ENCODE data around the gene WDR90. TPM values are rescaled to one million over a fixed set of nuclear protein-coding genes. Genes with fewer than 3 reads are reported as not detected.

Gene WDR90
- total RNA-seq, 2 donors from 2014 or later: 22.7 to 39.4 TPM

- Histone ChIP-seq H3K4me3 (no peak within 1 kb of the TSS), H3K27me3 (replicated peaks; ENCODE audit: insufficient read depth) (no peaks in the 10 kb centered on the region), H3K9me3 (no peaks in the 10 kb centered on the region), H3K27ac (no peak within 1 kb of the TSS), H3K4me1 (ENCODE audit: control insufficient read depth in 1 of 2, low read depth in 2 of 2) (peaks cover 11 to 21% of the 10 kb centered on the region in 2 donors), H3K36me3 (peaks cover 13% of the 10 kb centered on the region)
- ATAC-seq (ENCODE audit: insufficient number of reproducible peaks, low FRiP score, low read depth) (no peak), DNase-seq (ENCODE audit: low spot score) (no peak)
- TF ChIP-seq, protein P1, sequence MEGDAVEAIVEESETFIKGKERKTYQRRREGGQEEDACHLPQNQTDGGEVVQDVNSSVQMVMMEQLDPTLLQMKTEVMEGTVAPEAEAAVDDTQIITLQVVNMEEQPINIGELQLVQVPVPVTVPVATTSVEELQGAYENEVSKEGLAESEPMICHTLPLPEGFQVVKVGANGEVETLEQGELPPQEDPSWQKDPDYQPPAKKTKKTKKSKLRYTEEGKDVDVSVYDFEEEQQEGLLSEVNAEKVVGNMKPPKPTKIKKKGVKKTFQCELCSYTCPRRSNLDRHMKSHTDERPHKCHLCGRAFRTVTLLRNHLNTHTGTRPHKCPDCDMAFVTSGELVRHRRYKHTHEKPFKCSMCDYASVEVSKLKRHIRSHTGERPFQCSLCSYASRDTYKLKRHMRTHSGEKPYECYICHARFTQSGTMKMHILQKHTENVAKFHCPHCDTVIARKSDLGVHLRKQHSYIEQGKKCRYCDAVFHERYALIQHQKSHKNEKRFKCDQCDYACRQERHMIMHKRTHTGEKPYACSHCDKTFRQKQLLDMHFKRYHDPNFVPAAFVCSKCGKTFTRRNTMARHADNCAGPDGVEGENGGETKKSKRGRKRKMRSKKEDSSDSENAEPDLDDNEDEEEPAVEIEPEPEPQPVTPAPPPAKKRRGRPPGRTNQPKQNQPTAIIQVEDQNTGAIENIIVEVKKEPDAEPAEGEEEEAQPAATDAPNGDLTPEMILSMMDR (IDR thresholded peaks at IDR 0.05): no peak
Observed at GRCh38 chr16:630815-631405, 18.3 kb upstream of the WDR90 start, which contains the start of gene WFIKKN1. WFIKKN1 (plus strand) TSS chr16:630985; CDS start chr16:631254, 269 bp downstream.

- Histone ChIP-seq H3K36me3 (peaks cover 11% of the 10 kb centered on the region), H3K27ac (no peak overlapping the region), H3K4me3 (no peak overlapping the region), H3K4me1 (ENCODE audit: control insufficient read depth in 1 of 2, low read depth in 2 of 2) (peaks cover 11 to 21% of the 10 kb centered on the region in 2 donors), H3K27me3 (replicated peaks; ENCODE audit: insufficient read depth) (no peaks in the 10 kb centered on the region), H3K9me3 (no peaks in the 10 kb centered on the region)
- no peak for DNase-seq (ENCODE audit: low spot score)
- TF ChIP-seq, protein P1 (IDR thresholded peaks at IDR 0.05): no peak
- no peak for ATAC-seq (ENCODE audit: insufficient number of reproducible peaks, low FRiP score, low read depth)
Observed at GRCh38 chr16:631808-632358, 17.3 kb upstream of the WDR90 start.

DNA sequence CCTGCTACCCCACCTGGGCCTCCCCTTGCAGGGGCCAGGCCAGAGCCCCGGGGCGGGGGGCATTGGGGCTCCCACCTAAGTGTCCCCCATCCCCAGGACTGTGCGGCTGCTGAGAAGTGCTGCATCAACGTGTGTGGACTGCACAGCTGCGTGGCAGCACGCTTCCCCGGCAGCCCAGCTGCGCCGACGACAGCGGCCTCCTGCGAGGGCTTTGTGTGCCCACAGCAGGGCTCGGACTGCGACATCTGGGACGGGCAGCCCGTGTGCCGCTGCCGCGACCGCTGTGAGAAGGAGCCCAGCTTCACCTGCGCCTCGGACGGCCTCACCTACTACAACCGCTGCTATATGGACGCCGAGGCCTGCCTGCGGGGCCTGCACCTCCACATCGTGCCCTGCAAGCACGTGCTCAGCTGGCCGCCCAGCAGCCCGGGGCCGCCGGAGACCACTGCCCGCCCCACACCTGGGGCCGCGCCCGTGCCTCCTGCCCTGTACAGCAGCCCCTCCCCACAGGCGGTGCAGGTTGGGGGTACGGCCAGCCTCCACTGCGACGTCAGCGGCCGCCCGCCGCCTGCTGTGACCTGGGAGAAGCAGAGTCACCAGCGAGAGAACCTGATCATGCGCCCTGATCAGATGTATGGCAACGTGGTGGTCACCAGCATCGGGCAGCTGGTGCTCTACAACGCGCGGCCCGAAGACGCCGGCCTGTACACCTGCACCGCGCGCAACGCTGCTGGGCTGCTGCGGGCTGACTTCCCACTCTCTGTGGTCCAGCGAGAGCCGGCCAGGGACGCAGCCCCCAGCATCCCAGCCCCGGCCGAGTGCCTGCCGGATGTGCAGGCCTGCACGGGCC is 16.5 kb upstream of the WDR90 start:
- DNase-seq (ENCODE audit: low spot score): no peak
- TF ChIP-seq, protein P1 (IDR thresholded peaks at IDR 0.05): no peak

DNA sequence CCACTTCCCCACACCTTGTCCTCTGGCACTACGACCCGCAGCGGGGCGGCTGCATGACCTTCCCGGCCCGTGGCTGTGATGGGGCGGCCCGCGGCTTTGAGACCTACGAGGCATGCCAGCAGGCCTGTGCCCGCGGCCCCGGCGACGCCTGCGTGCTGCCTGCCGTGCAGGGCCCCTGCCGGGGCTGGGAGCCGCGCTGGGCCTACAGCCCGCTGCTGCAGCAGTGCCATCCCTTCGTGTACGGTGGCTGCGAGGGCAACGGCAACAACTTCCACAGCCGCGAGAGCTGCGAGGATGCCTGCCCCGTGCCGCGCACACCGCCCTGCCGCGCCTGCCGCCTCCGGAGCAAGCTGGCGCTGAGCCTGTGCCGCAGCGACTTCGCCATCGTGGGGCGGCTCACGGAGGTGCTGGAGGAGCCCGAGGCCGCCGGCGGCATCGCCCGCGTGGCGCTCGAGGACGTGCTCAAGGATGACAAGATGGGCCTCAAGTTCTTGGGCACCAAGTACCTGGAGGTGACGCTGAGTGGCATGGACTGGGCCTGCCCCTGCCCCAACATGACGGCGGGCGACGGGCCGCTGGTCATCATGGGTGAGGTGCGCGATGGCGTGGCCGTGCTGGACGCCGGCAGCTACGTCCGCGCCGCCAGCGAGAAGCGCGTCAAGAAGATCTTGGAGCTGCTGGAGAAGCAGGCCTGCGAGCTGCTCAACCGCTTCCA is 15.7 kb upstream of the WDR90 start:
- TF ChIP-seq, protein P1 (IDR thresholded peaks at IDR 0.05): no peak
- no peak for ATAC-seq (ENCODE audit: insufficient number of reproducible peaks, low FRiP score, low read depth)
- no peaks in the 10 kb centered on the region for H3K9me3 ChIP-seq

More for the DNA sequence above, 16.5 kb upstream of the WDR90 start:
- peaks cover 11 to 27% of the 10 kb centered on the region in 2 donors for H3K4me1 ChIP-seq (ENCODE audit: control insufficient read depth in 1 of 2, low read depth in 2 of 2)
- no peak for ATAC-seq (ENCODE audit: insufficient number of reproducible peaks, low FRiP score, low read depth)
- H3K36me3 ChIP-seq: peaks cover 5% of the 10 kb centered on the region
- H3K9me3 ChIP-seq: no peaks in the 10 kb centered on the region
- H3K27me3 ChIP-seq (replicated peaks; ENCODE audit: insufficient read depth): no peaks in the 10 kb centered on the region
- no peak overlapping the region for H3K27ac ChIP-seq
- H3K4me3 ChIP-seq: no peak overlapping the region

More for the DNA sequence above, 15.7 kb upstream of the WDR90 start:
- Histone ChIP-seq H3K27ac (no peak overlapping the region), H3K4me1 (ENCODE audit: control insufficient read depth in 1 of 2, low read depth in 2 of 2) (peaks cover 11 to 32% of the 10 kb centered on the region in 2 donors), H3K27me3 (replicated peaks; ENCODE audit: insufficient read depth) (no peaks in the 10 kb centered on the region), H3K4me3 (no peak overlapping the region), H3K36me3 (no peaks in the 10 kb centered on the region)
- DNase-seq (ENCODE audit: low spot score): no peak
